Astrocyte (in vitro differentiated cells and primary cell): Measurements from ENCODE around the gene PPP1R1B. TPM values are rescaled to one million over a fixed set of nuclear protein-coding genes. Genes with fewer than 3 reads are reported as not detected.
"Not testable (repeated sequence)": the region's sequence is repeated elsewhere in the genome, so short reads cannot be mapped to it uniquely, and the experiment has no call there.

Experiments
- DNase-seq: peaks from one replicate; pipeline ENCODE4 v3.0.0-alpha.2; 2010; ENCODE audit warnings: low read depth
- FAIRE-seq: peaks from 2 replicates; lab custom pipeline; 2011; peaks lifted over from hg19 to GRCh38; lab: Jason Lieb, UNC
- H2AFZ ChIP-seq: 2 replicates; pipeline ENCODE4 v1.6.0; 2012; ENCODE audit warnings: low read depth, low read length, inconsistent platforms
- H3K27ac ChIP-seq: 2 replicates; pipeline ENCODE4 v1.5.1; 2011; ENCODE audit warnings: low read depth, low read length, inconsistent platforms
- H3K27me3 ChIP-seq: 2 replicates; pipeline ENCODE4 v1.6.0; 2011; ENCODE audit warnings: low read length, inconsistent platforms; ENCODE audit not compliant: insufficient read depth
- H3K36me3 ChIP-seq: 2 replicates; pipeline ENCODE4 v1.5.1; 2011; ENCODE audit warnings: low read length, inconsistent platforms; ENCODE audit not compliant: insufficient read depth
- H3K4me1 ChIP-seq: 2 replicates; pipeline ENCODE4 v1.5.1; 2011; ENCODE audit warnings: low read length, inconsistent platforms; ENCODE audit not compliant: insufficient read depth
- H3K4me2 ChIP-seq: 2 replicates; pipeline ENCODE4 v1.6.0; 2012; ENCODE audit warnings: low read length, inconsistent platforms
- H3K4me3 ChIP-seq: 2 replicates; pipeline ENCODE4 v1.5.1; 2011; ENCODE audit warnings: low read depth, mild to moderate bottlenecking, low read length, inconsistent platforms; ENCODE audit not compliant: insufficient read depth
- H3K79me2 ChIP-seq: 2 replicates; pipeline ENCODE4 v1.6.0; 2012; ENCODE audit warnings: mild to moderate bottlenecking, low read length, inconsistent platforms; ENCODE audit not compliant: insufficient read depth
- H3K9ac ChIP-seq: 2 replicates; pipeline ENCODE4 v1.6.0; 2012; ENCODE audit warnings: mild to moderate bottlenecking, low read length, inconsistent platforms
- H3K9me3 ChIP-seq: 2 replicates; pipeline ENCODE4 v1.5.1; 2012; ENCODE audit warnings: low read depth, mild to moderate bottlenecking, low read length, inconsistent platforms; ENCODE audit not compliant: insufficient read depth
- H4K20me1 ChIP-seq: 2 replicates; pipeline ENCODE4 v1.6.0; 2012; ENCODE audit warnings: low read length, inconsistent platforms; ENCODE audit not compliant: insufficient read depth
- H3K27ac Mint-ChIP-seq: one replicate; pipeline ENCODE4 v1.8.0; 2021; ENCODE audit warnings: mild to moderate bottlenecking, mixed read lengths; ENCODE audit not compliant: unreplicated experiment
- H3K27me3 Mint-ChIP-seq: one replicate; pipeline ENCODE4 v1.8.0; 2021; ENCODE audit warnings: low read depth, mixed read lengths; ENCODE audit not compliant: unreplicated experiment
- H3K36me3 Mint-ChIP-seq: one replicate; pipeline ENCODE4 v1.8.0; 2021; ENCODE audit warnings: low read depth, mixed read lengths; ENCODE audit not compliant: unreplicated experiment
- H3K4me1 Mint-ChIP-seq: one replicate; pipeline ENCODE4 v1.8.0; 2021; ENCODE audit warnings: low read depth, mixed read lengths; ENCODE audit not compliant: unreplicated experiment
- H3K4me3 Mint-ChIP-seq: one replicate; pipeline ENCODE4 v1.8.0; 2021; ENCODE audit warnings: mild to moderate bottlenecking, moderate library complexity, mixed read lengths; ENCODE audit not compliant: unreplicated experiment
- H3K9me3 Mint-ChIP-seq: one replicate; pipeline ENCODE4 v1.8.0; 2021; ENCODE audit warnings: mild to moderate bottlenecking, mixed read lengths; ENCODE audit not compliant: unreplicated experiment
- EZH2 ChIP-seq: IDR thresholded peaks from 2 replicates; pipeline ENCODE4 v1.6.1; 2012; ENCODE audit warnings: mild to moderate bottlenecking, low read length, inconsistent platforms; ENCODE audit not compliant: insufficient read depth
- total RNA-seq: library from RNA; stranded (reverse); gene quantifications from 2 replicates; pipeline ENCODE4 v1.2.1, GENCODE V29; 2021
- TF ChIP-seq, protein P1 (sequence below): IDR thresholded peaks from 2 replicates; pipeline ENCODE4 v1.5.1; 2011; ENCODE audit warnings: low read depth, mild to moderate bottlenecking, inconsistent platforms, low read length, moderate library complexity; ENCODE audit not compliant: insufficient read depth

Gene PPP1R1B
- total RNA-seq, 1 donor from 2014 or later = 0.39 TPM

DNA sequence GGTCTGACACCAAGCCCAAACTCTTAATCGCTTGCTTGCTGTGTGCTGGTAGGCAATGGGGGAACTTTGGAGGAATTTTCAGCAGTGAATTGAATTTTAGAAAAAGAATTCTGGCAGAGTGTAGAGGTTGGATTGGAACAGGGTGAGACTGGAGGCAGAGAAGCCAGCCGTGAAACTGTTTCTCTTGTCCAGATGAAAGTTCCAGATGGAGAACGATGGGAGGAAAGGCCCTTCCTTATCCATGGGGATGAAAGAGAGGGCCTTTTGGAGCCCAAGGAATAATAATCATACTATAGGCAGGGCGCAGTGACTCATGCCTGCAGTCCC lies 45.0 kb upstream of the PPP1R1B start:
- Histone ChIP-seq H3K9me3 (no peaks in the 10 kb centered on the region), H3K27me3 (peaks cover 20% of the 10 kb centered on the region), H4K20me1 (no peaks in the 10 kb centered on the region), H3K4me3 (no peak overlapping the region), H3K9ac (no peak overlapping the region), H3K36me3 (no peaks in the 10 kb centered on the region), H3K27ac (no peak overlapping the region), H2AFZ (no peak overlapping the region), H3K4me1 (no peaks in the 10 kb centered on the region), H3K79me2 (no peaks in the 10 kb centered on the region), H3K4me2 (no peak overlapping the region)
- no peaks in the 10 kb centered on the region for H3K4me1 Mint-ChIP-seq
- H3K36me3 Mint-ChIP-seq = peaks cover 2% of the 10 kb centered on the region
- no peak overlapping the region for H3K27ac Mint-ChIP-seq
- FAIRE-seq (no peak), DNase-seq (no peak)
- TF ChIP-seq, protein P1, sequence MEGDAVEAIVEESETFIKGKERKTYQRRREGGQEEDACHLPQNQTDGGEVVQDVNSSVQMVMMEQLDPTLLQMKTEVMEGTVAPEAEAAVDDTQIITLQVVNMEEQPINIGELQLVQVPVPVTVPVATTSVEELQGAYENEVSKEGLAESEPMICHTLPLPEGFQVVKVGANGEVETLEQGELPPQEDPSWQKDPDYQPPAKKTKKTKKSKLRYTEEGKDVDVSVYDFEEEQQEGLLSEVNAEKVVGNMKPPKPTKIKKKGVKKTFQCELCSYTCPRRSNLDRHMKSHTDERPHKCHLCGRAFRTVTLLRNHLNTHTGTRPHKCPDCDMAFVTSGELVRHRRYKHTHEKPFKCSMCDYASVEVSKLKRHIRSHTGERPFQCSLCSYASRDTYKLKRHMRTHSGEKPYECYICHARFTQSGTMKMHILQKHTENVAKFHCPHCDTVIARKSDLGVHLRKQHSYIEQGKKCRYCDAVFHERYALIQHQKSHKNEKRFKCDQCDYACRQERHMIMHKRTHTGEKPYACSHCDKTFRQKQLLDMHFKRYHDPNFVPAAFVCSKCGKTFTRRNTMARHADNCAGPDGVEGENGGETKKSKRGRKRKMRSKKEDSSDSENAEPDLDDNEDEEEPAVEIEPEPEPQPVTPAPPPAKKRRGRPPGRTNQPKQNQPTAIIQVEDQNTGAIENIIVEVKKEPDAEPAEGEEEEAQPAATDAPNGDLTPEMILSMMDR = no peak
- TF ChIP-seq EZH2 = no peak
- H3K9me3 Mint-ChIP-seq = peaks cover 3% of the 10 kb centered on the region
- H3K27me3 Mint-ChIP-seq = peaks cover 50% of the 10 kb centered on the region
- H3K4me3 Mint-ChIP-seq = no peak overlapping the region

DNA sequence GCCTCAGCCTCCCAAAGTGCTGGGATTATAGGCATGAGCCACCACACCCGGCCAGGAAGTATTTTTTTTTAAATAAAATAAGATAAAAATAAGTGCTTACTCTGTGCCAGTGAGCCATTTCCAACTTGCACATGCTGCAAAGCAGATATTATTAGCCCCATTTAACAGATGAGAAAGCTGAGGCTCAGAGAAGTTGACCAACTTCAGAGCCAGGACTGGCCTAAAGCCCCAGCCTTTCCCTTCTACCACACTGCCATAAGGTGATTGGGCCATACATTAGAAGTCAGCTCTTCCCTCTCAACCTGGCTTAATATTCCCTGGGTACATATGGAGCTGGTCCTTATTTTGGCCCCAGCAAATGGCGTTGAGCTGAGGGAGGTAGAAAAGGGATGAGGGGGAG lies 44.1 kb upstream of the PPP1R1B start:
- Histone ChIP-seq H3K4me2 (no peak overlapping the region), H4K20me1 (no peaks in the 10 kb centered on the region), H3K9me3 (no peaks in the 10 kb centered on the region), H3K36me3 (no peaks in the 10 kb centered on the region), H3K4me3 (no peak overlapping the region), H3K4me1 (no peaks in the 10 kb centered on the region), H2AFZ (no peak overlapping the region), H3K27ac (no peak overlapping the region), H3K27me3 (peaks cover 22% of the 10 kb centered on the region), H3K9ac (no peak overlapping the region), H3K79me2 (no peaks in the 10 kb centered on the region)
- FAIRE-seq = no peak
- peaks cover 2% of the 10 kb centered on the region for H3K36me3 Mint-ChIP-seq
- H3K9me3 Mint-ChIP-seq = peaks cover 3% of the 10 kb centered on the region
- TF ChIP-seq, protein P1 = no peak
- TF ChIP-seq EZH2 = no peak
- H3K27me3 Mint-ChIP-seq = peaks cover 57% of the 10 kb centered on the region
- no peaks in the 10 kb centered on the region for H3K4me1 Mint-ChIP-seq
- H3K27ac Mint-ChIP-seq = no peak overlapping the region
- no peak for DNase-seq
- H3K4me3 Mint-ChIP-seq = no peak overlapping the region

DNA sequence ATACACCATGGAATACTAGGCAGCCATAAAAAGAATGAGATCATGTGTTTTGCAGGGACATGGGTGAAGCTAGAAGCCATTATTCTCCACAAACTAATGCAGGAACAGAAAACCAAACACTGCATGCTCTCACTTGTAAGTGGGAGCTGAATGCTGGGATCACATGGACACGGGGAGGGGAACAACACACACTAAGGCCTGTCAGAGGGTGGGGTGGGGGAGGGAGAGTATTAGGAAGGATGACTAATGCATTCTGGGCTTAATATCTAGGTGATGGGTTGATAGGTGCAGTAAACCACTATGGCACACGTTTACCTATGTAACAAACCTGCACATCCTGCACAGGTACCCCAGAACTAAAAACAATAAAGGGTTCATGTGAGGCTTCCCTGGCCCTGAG lies 36.6 kb upstream of the PPP1R1B start:
- H3K9me3 ChIP-seq, H3K4me1 Mint-ChIP-seq, H2AFZ ChIP-seq, H3K79me2 ChIP-seq, H3K9me3 Mint-ChIP-seq, H3K27ac ChIP-seq, H3K36me3 Mint-ChIP-seq, DNase-seq, H3K4me3 Mint-ChIP-seq, H3K4me1 ChIP-seq, FAIRE-seq, H3K4me3 ChIP-seq, H4K20me1 ChIP-seq, H3K9ac ChIP-seq, H3K27ac Mint-ChIP-seq, H3K4me2 ChIP-seq, H3K36me3 ChIP-seq: not testable (repeated sequence)
- H3K27me3 Mint-ChIP-seq = peaks cover 77% of the 10 kb centered on the region
- H3K27me3 ChIP-seq = peaks cover 28% of the 10 kb centered on the region
